ENCODE data around the gene PANK1. TPM values are rescaled to one million over a fixed set of nuclear protein-coding genes. Genes with fewer than 3 reads are reported as not detected.

PANK1 gene
- total RNA-seq, 1 donor from 2014 or later = 16.7 TPM

GRCh38 chr10:89553064-89553734 lies 91.8 kb downstream of the PANK1 start:
- Mint-ChIP-seq H3K27ac (ENCODE audit: unreplicated experiment) (no peak overlapping the region), H3K9me3 (ENCODE audit: unreplicated experiment) (peaks cover 2% of the 10 kb centered on the region), H3K36me3 (ENCODE audit: unreplicated experiment) (no peaks in the 10 kb centered on the region)

DNA sequence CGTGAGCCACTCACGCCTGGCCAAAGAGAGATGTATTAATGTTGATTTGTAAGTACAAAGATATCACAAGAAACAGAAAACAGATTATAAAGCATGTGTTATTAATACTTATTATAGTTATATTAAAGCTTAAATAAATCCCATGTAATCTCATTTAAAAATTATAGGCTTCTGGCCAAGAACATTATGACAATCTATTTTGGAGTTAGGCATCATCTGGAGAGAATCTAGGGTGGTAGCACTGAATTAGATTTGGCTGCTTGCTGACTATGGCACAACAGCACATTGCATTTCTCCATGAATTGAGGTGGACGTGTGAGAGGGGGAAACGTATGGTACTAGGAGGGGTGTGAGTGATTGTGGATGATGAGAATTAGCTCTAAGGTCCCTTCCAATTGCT lies 92.8 kb downstream of the PANK1 start:
- no peak overlapping the region for H3K4me3 Mint-ChIP-seq (ENCODE audit: unreplicated experiment)
- H3K4me1 Mint-ChIP-seq (ENCODE audit: low read depth, unreplicated experiment) = no peaks in the 10 kb centered on the region
- H3K27ac Mint-ChIP-seq (ENCODE audit: unreplicated experiment) = no peak overlapping the region
- no peak for DNase-seq
- H3K36me3 Mint-ChIP-seq (ENCODE audit: unreplicated experiment) = no peaks in the 10 kb centered on the region
- no peak for TF ChIP-seq CTCF (IDR thresholded peaks at IDR 0.05; ENCODE audit: partially characterized antibody, unreplicated experiment)
- H3K9me3 Mint-ChIP-seq (ENCODE audit: unreplicated experiment) = peaks cover 2% of the 10 kb centered on the region
- peaks cover 2% of the 10 kb centered on the region for H3K27me3 Mint-ChIP-seq (ENCODE audit: unreplicated experiment)

More at GRCh38 chr10:89553064-89553734, 91.8 kb downstream of the PANK1 start:
- Mint-ChIP-seq H3K27me3 (ENCODE audit: unreplicated experiment) (peaks cover 2% of the 10 kb centered on the region), H3K4me1 (ENCODE audit: low read depth, unreplicated experiment) (no peaks in the 10 kb centered on the region), H3K4me3 (ENCODE audit: unreplicated experiment) (no peak overlapping the region)
- TF ChIP-seq CTCF (IDR thresholded peaks at IDR 0.05; ENCODE audit: partially characterized antibody, unreplicated experiment) = no peak
- DNase-seq = no peak

DNA sequence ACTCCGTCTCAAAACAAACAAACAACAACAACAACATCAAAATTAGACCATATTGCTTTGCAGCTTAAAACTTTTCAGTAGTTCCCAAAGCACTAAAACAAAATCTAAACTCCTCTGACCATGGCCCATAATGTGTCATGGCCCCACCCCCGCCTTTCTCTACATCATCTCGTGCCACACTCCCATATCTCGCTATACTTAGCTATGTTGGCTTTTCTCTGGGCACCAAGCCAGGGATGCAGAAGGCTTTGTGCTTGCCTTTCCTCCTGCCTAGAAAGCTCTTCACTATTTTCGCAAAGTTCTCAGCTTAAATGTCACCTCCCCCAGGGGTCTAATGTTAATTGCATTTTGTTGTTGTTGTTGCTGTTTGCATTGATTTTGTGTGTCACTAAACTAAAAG lies 94.5 kb downstream of the PANK1 start:
- no peak for DNase-seq
- Mint-ChIP-seq H3K9me3 (ENCODE audit: unreplicated experiment) (no peaks in the 10 kb centered on the region), H3K27ac (ENCODE audit: unreplicated experiment) (no peak overlapping the region), H3K27me3 (ENCODE audit: unreplicated experiment) (no peaks in the 10 kb centered on the region), H3K36me3 (ENCODE audit: unreplicated experiment) (no peaks in the 10 kb centered on the region), H3K4me1 (ENCODE audit: low read depth, unreplicated experiment) (no peaks in the 10 kb centered on the region), H3K4me3 (ENCODE audit: unreplicated experiment) (no peak overlapping the region)
- no peak for TF ChIP-seq CTCF (IDR thresholded peaks at IDR 0.05; ENCODE audit: partially characterized antibody, unreplicated experiment)

DNA sequence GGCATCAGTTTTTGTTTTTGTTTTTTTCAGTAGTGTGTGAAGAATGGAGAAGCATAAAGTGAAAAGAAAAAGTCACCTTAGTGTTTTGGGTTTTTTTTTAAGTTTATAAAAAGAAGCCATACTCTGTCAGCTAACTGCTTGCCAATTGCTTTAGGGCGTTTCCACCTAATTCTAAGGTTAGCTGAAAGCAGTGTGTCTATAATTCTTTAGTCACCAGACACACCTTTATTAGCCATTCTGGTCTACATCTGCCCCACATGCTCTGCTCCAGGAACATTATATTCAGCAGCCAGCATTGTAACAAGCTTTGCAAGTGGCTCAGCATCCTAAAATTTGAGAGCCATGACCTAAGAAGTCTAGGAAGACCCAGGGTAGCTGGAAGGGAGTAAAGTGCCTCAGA lies 95.5 kb downstream of the PANK1 start:
- Mint-ChIP-seq H3K4me1 (ENCODE audit: low read depth, unreplicated experiment) (no peaks in the 10 kb centered on the region), H3K4me3 (ENCODE audit: unreplicated experiment) (no peak overlapping the region), H3K27me3 (ENCODE audit: unreplicated experiment) (no peaks in the 10 kb centered on the region), H3K36me3 (ENCODE audit: unreplicated experiment) (no peaks in the 10 kb centered on the region), H3K9me3 (ENCODE audit: unreplicated experiment) (peaks cover 1% of the 10 kb centered on the region), H3K27ac (ENCODE audit: unreplicated experiment) (no peak overlapping the region)
- DNase-seq = no peak
- no peak for TF ChIP-seq CTCF (IDR thresholded peaks at IDR 0.05; ENCODE audit: partially characterized antibody, unreplicated experiment)

GRCh38 chr10:89548673-89549072 lies 96.4 kb downstream of the PANK1 start:
- no peak overlapping the region for H3K27ac Mint-ChIP-seq (ENCODE audit: unreplicated experiment)
- H3K9me3 Mint-ChIP-seq (ENCODE audit: unreplicated experiment) = peaks cover 1% of the 10 kb centered on the region
- no peak for TF ChIP-seq CTCF (IDR thresholded peaks at IDR 0.05; ENCODE audit: partially characterized antibody, unreplicated experiment)
- H3K4me1 Mint-ChIP-seq (ENCODE audit: low read depth, unreplicated experiment) = no peaks in the 10 kb centered on the region
- no peaks in the 10 kb centered on the region for H3K36me3 Mint-ChIP-seq (ENCODE audit: unreplicated experiment)
- no peak for DNase-seq
- no peaks in the 10 kb centered on the region for H3K27me3 Mint-ChIP-seq (ENCODE audit: unreplicated experiment)
- H3K4me3 Mint-ChIP-seq (ENCODE audit: unreplicated experiment) = no peak overlapping the region

All from glutamatergic neuron (in vitro differentiated cells).